GM23338 (cell line): ENCODE data around the gene LIME1.

Experiments
- CREB1 ChIP-seq: fragments of 250-450 bp; sonication (Bioruptor Pico); IDR thresholded peaks from 2 replicates; pipeline ENCODE4 v1.5.0; 2020; ENCODE audit warnings: low read depth, mild to moderate bottlenecking, moderate library complexity
- EZH2 ChIP-seq: fragments of 200-600 bp; sonication (generic); IDR thresholded peaks from one replicate; pipeline ENCODE4 v1.8.0; 2017; ENCODE audit warnings: antibody characterized with exemption, mild to moderate bottlenecking, low read depth; ENCODE audit not compliant: unreplicated experiment
- EZH2phosphoT487 ChIP-seq: fragments of 200-600 bp; sonication (generic); IDR thresholded peaks from one replicate; pipeline ENCODE4 v1.8.1; 2018; ENCODE audit warnings: antibody characterized with exemption; ENCODE audit not compliant: unreplicated experiment
- POLR2AphosphoS5 ChIP-seq: IDR thresholded peaks from 2 replicates; pipeline ENCODE4 v1.6.1; 2016; ENCODE audit warnings: antibody characterized with exemption, low read depth
- TF ChIP-seq, protein P1 (sequence below), 2 experiments: fragments of 200-600 bp in 1 of 2; sonication (generic) in 1 of 2; conservative IDR thresholded peaks; 2 replicates each; pipeline versions ENCODE4 v1.5.1 to v1.6.1; 2016 to 2017; ENCODE audit warnings: antibody characterized with exemption in 2 of 2, low read depth in 2 of 2, mild to moderate bottlenecking in 2 of 2, moderate library complexity in 1 of 2
- TF ChIP-seq, protein P2 (sequence below): IDR thresholded peaks from one replicate; pipeline ENCODE4 v1.6.1; 2018; ENCODE audit warnings: antibody characterized with exemption; ENCODE audit not compliant: unreplicated experiment

- TF ChIP-seq, protein P1, sequence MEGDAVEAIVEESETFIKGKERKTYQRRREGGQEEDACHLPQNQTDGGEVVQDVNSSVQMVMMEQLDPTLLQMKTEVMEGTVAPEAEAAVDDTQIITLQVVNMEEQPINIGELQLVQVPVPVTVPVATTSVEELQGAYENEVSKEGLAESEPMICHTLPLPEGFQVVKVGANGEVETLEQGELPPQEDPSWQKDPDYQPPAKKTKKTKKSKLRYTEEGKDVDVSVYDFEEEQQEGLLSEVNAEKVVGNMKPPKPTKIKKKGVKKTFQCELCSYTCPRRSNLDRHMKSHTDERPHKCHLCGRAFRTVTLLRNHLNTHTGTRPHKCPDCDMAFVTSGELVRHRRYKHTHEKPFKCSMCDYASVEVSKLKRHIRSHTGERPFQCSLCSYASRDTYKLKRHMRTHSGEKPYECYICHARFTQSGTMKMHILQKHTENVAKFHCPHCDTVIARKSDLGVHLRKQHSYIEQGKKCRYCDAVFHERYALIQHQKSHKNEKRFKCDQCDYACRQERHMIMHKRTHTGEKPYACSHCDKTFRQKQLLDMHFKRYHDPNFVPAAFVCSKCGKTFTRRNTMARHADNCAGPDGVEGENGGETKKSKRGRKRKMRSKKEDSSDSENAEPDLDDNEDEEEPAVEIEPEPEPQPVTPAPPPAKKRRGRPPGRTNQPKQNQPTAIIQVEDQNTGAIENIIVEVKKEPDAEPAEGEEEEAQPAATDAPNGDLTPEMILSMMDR (conservative IDR thresholded peaks at IDR 0.05; ENCODE audit: low read depth in 2 of 2): no peak
- TF ChIP-seq POLR2AphosphoS5 (no peak), EZH2 (no peak), CREB1 (CRISPR knock-in tag) (no peak), EZH2phosphoT487 (no peak)
- TF ChIP-seq, protein P2, sequence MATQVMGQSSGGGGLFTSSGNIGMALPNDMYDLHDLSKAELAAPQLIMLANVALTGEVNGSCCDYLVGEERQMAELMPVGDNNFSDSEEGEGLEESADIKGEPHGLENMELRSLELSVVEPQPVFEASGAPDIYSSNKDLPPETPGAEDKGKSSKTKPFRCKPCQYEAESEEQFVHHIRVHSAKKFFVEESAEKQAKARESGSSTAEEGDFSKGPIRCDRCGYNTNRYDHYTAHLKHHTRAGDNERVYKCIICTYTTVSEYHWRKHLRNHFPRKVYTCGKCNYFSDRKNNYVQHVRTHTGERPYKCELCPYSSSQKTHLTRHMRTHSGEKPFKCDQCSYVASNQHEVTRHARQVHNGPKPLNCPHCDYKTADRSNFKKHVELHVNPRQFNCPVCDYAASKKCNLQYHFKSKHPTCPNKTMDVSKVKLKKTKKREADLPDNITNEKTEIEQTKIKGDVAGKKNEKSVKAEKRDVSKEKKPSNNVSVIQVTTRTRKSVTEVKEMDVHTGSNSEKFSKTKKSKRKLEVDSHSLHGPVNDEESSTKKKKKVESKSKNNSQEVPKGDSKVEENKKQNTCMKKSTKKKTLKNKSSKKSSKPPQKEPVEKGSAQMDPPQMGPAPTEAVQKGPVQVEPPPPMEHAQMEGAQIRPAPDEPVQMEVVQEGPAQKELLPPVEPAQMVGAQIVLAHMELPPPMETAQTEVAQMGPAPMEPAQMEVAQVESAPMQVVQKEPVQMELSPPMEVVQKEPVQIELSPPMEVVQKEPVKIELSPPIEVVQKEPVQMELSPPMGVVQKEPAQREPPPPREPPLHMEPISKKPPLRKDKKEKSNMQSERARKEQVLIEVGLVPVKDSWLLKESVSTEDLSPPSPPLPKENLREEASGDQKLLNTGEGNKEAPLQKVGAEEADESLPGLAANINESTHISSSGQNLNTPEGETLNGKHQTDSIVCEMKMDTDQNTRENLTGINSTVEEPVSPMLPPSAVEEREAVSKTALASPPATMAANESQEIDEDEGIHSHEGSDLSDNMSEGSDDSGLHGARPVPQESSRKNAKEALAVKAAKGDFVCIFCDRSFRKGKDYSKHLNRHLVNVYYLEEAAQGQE: no peak
Observed at GRCh38 chr20:63742381-63743024, 6.0 kb downstream of the LIME1 start.
